ENCODE data around the gene KLF18. TPM values are rescaled to one million over a fixed set of nuclear protein-coding genes. Genes with fewer than 3 reads are reported as not detected.
A peak's percentile ranks its signal among the peaks of the same experiment; 100 is the strongest.

The KLF18 gene
- total RNA-seq, 1 experiment from 2014 or later: 0.07 TPM

GRCh38 chr1:44151808-44152207, 10.4 kb upstream of the KLF18 start:
- no peak overlapping the region for H3K4me3 ChIP-seq (replicated peaks in 1 of 2; ENCODE audit: low read depth in 1 of 2, low read length in 2 of 2)
- BruUV-seq (replicated peaks): no TSS peak
- no peaks in the 10 kb centered on the region for H3K9me3 ChIP-seq (ENCODE audit: control insufficient read depth in 1 of 2, insufficient read depth in 1 of 2, low read depth in 1 of 2, low read length in 2 of 2)
- H2AFZ ChIP-seq (ENCODE audit: low read depth, low read length, poor library complexity, severe bottlenecking): peak overlapping the region; percentile 19
- H3K4me2 ChIP-seq (ENCODE audit: low read length): no peak overlapping the region
- DNase-seq (ENCODE audit: low read depth, low spot score) (no peak), ATAC-seq (no peak)
- H4K20me1 ChIP-seq (ENCODE audit: insufficient read depth): no peaks in the 10 kb centered on the region
- H3K4me1 ChIP-seq (ENCODE audit: control insufficient read depth in 1 of 2, insufficient read depth in 2 of 2, low read length in 2 of 2): peaks cover 24 to 34% of the 10 kb centered on the region in 2 experiments
- RAD21 ChIA-PET (ENCODE audit: low non-redundant PET in 1 of 2, low total read pairs in 2 of 2, uncharacterized antibody in 2 of 2, unreplicated experiment in 2 of 2): no interaction called here
- no peaks in the 10 kb centered on the region for H3K79me2 ChIP-seq (ENCODE audit: insufficient read depth, low read length)
- H3K27me3 ChIP-seq (ENCODE audit: insufficient read depth, low read length): no peaks in the 10 kb centered on the region
- POLR2A ChIA-PET: no interaction called here
- TF ChIP-seq SP1 (IDR thresholded peaks at IDR 0.05; ENCODE audit: low read depth) (no peak), TCF7L2 (IDR thresholded peaks at IDR 0.05; ENCODE audit: borderline replicate concordance, extremely low read depth, insufficient read depth, insufficient read length) (no peak), SIN3A (IDR thresholded peaks at IDR 0.05; ENCODE audit: low read depth) (no peak), CBX3 (IDR thresholded peaks at IDR 0.05; ENCODE audit: low read depth) (no peak), YY1 (IDR thresholded peaks at IDR 0.05; ENCODE audit: extremely low read depth, insufficient replicate concordance, low read depth, low read length) (no peak), CTCF (IDR thresholded peaks at IDR 0.05 in 2 of 3, conservative IDR thresholded peaks at IDR 0.05 in 1 of 3; ENCODE audit: borderline replicate concordance in 1 of 3, insufficient read depth in 1 of 3, low read depth in 2 of 3, low read length in 2 of 3) (no peak), EZH2phosphoT487 (IDR thresholded peaks at IDR 0.05; ENCODE audit: borderline replicate concordance) (no peak), CEBPB (IDR thresholded peaks at IDR 0.05; ENCODE audit: low read depth) (no peak), ATF3 (IDR thresholded peaks at IDR 0.05) (no peak), ELF1 (IDR thresholded peaks at IDR 0.05; ENCODE audit: borderline replicate concordance, low read depth) (no peak), POLR2A (IDR thresholded peaks at IDR 0.05; ENCODE audit: borderline replicate concordance, extremely low read depth, insufficient read depth, insufficient read length) (no peak), FOSL1 (IDR thresholded peaks at IDR 0.05; ENCODE audit: low read depth) (no peak), ZFX (IDR thresholded peaks at IDR 0.05) (no peak), SRF (IDR thresholded peaks at IDR 0.05; ENCODE audit: low read depth) (no peak), ZNF274 (IDR thresholded peaks at IDR 0.05; ENCODE audit: low read depth, low read length) (no peak), RAD21 (IDR thresholded peaks at IDR 0.05; ENCODE audit: low read depth) (no peak), EZH2 (IDR thresholded peaks at IDR 0.05) (no peak)
- CTCF ChIA-PET: no interaction called here
- H3K27ac ChIP-seq (ENCODE audit: low read depth, low read length): no peak overlapping the region
- H3K36me3 ChIP-seq (ENCODE audit: control insufficient read depth in 1 of 2, insufficient read depth in 2 of 2, low read length in 2 of 2): no peaks in the 10 kb centered on the region
- no peaks in the 10 kb centered on the region for H3K9me2 ChIP-seq (ENCODE audit: insufficient read depth)
- intact Hi-C loops (cut with micrococcal nuclease): no loop called here
- H3K9ac ChIP-seq (ENCODE audit: low read length): no peak overlapping the region
